OCI-LY7 (cell line): Measurements from ENCODE around the gene TRIP13.

Source experiments
- CTCF ChIP-seq: fragments of 200-600 bp; sonication (generic); conservative IDR thresholded peaks from 2 replicates; pipeline ENCODE4 v1.5.1; 2014; ENCODE audit warnings: mild to moderate bottlenecking, antibody characterized with exemption, low read length, moderate library complexity, mixed read lengths
- EZH2phosphoT487 ChIP-seq: fragments of 200-600 bp; sonication (generic); IDR thresholded peaks from 2 replicates; pipeline ENCODE4 v1.6.1; 2018; ENCODE audit warnings: low read depth, borderline replicate concordance, mild to moderate bottlenecking, mixed run types, antibody characterized with exemption, low read length, moderate library complexity, mixed read lengths

GRCh38 chr5:856531-857425 is 35.9 kb upstream of the TRIP13 start:
- TF ChIP-seq CTCF: no peak
- TF ChIP-seq EZH2phosphoT487: no peak
